ENCODE results near the gene CA6. TPM values are rescaled to one million over a fixed set of nuclear protein-coding genes. Genes with fewer than 3 reads are reported as not detected.
A peak's percentile ranks its signal among the peaks of the same experiment; 100 is the strongest.

CA6 gene
- total RNA-seq, 2 donors from 2014 or later, result not detected

GRCh38 chr1:8939000-8939265, 6.7 kb upstream of the CA6 start:
- DNase-seq (no peak), ATAC-seq (no peak)
- Histone ChIP-seq H3K27ac (no peak overlapping the region), H3K9me3 (no peaks in the 10 kb centered on the region), H3K4me1 (no peaks in the 10 kb centered on the region), H3K36me3 (replicated peaks in 1 of 2; ENCODE audit: insufficient read depth in 1 of 2, low read depth in 2 of 2) (no peaks in the 10 kb centered on the region), H3K4me3 (no peak overlapping the region), H3K27me3 (no peaks in the 10 kb centered on the region)
- WGBS, 2 donors, result 60 to 78% methylated on average over 2 of the region's 2 CpGs
- TF ChIP-seq POLR2A (IDR thresholded peaks at IDR 0.05), result no peak
- TF ChIP-seq, protein P1, sequence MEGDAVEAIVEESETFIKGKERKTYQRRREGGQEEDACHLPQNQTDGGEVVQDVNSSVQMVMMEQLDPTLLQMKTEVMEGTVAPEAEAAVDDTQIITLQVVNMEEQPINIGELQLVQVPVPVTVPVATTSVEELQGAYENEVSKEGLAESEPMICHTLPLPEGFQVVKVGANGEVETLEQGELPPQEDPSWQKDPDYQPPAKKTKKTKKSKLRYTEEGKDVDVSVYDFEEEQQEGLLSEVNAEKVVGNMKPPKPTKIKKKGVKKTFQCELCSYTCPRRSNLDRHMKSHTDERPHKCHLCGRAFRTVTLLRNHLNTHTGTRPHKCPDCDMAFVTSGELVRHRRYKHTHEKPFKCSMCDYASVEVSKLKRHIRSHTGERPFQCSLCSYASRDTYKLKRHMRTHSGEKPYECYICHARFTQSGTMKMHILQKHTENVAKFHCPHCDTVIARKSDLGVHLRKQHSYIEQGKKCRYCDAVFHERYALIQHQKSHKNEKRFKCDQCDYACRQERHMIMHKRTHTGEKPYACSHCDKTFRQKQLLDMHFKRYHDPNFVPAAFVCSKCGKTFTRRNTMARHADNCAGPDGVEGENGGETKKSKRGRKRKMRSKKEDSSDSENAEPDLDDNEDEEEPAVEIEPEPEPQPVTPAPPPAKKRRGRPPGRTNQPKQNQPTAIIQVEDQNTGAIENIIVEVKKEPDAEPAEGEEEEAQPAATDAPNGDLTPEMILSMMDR (IDR thresholded peaks at IDR 0.05), result no peak
- intact Hi-C loops (cut with DNase I), result no loop called here

DNA sequence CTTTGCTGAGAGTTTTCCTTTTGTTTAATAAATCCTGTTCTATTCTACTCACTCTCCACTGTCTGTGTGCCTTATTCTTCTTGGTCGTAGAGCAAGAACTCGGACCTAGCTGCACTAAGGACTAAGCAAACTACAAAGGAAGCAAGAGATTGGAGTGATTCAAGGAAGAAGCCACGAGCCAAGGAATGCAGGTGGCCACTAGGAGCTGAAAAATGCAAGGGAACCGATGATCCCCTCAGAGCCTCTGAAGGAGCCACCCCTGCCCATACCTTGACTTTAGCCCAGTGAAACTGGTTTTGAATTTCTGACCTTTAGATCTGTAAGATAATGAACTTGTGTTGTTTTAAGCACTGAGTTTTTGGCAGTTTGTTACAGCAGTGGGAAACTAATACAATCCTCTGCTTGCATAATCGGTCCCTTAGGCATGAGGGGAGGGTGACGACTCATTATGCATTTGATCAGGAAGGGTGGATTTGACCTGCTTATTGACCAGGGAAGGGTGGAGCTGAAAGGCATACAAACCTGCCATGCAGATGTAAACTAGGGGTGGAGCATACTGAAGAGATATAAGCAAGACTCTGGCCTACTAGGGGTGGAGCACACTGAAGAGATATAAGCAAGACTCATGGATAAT, 6.2 kb upstream of the CA6 start:
- no peaks in the 10 kb centered on the region for H3K27me3 ChIP-seq
- no peaks in the 10 kb centered on the region for H3K9me3 ChIP-seq
- no peak for DNase-seq
- H3K4me1 ChIP-seq, result no peaks in the 10 kb centered on the region
- 68 to 80% methylated on average over 6 of the region's 6 CpGs for WGBS, 2 donors
- no peaks in the 10 kb centered on the region for H3K36me3 ChIP-seq (replicated peaks in 1 of 2; ENCODE audit: insufficient read depth in 1 of 2, low read depth in 2 of 2)
- TF ChIP-seq POLR2A (IDR thresholded peaks at IDR 0.05), result no peak
- TF ChIP-seq, protein P1 (IDR thresholded peaks at IDR 0.05), result no peak
- H3K4me3 ChIP-seq, result no peak overlapping the region
- H3K27ac ChIP-seq, result no peak overlapping the region
- no peak for ATAC-seq
- intact Hi-C loops (cut with DNase I), result no loop called here

DNA sequence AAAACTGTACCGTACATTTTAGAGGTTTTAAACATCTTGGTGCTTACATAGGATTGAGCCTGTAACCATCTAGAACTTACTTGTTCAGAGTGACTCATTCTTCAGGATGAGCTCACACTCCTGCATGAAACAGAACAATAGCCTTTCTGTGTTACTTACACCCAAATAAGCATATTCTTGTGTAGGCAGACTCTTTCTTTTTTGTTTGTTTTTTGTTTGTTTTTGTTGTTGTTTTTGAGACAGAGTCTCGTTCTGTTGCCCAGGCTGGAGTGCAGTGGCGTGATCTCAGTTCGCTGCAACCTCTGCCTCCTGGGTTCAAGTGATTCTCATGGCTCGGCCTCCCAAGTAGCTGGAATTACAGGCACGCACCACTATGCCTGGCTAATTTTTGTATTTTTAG, 3.8 kb upstream of the CA6 start:
- Histone ChIP-seq H3K4me3 (no peak overlapping the region), H3K4me1 (no peaks in the 10 kb centered on the region), H3K27me3 (no peaks in the 10 kb centered on the region), H3K9me3 (no peaks in the 10 kb centered on the region), H3K27ac (peak overlapping the region in 2 of 4 donors; percentile 12 to 31), H3K36me3 (replicated peaks in 1 of 2; ENCODE audit: insufficient read depth in 1 of 2, low read depth in 2 of 2) (no peaks in the 10 kb centered on the region)
- intact Hi-C loops (cut with DNase I), result no loop called here
- DNase-seq (no peak), ATAC-seq (peak; percentile 76)
- no peak for TF ChIP-seq POLR2A (IDR thresholded peaks at IDR 0.05)
- TF ChIP-seq, protein P1 (IDR thresholded peaks at IDR 0.05), result no peak
- WGBS, 2 donors, result 74 to 79% methylated on average over 6 of the region's 6 CpGs

DNA sequence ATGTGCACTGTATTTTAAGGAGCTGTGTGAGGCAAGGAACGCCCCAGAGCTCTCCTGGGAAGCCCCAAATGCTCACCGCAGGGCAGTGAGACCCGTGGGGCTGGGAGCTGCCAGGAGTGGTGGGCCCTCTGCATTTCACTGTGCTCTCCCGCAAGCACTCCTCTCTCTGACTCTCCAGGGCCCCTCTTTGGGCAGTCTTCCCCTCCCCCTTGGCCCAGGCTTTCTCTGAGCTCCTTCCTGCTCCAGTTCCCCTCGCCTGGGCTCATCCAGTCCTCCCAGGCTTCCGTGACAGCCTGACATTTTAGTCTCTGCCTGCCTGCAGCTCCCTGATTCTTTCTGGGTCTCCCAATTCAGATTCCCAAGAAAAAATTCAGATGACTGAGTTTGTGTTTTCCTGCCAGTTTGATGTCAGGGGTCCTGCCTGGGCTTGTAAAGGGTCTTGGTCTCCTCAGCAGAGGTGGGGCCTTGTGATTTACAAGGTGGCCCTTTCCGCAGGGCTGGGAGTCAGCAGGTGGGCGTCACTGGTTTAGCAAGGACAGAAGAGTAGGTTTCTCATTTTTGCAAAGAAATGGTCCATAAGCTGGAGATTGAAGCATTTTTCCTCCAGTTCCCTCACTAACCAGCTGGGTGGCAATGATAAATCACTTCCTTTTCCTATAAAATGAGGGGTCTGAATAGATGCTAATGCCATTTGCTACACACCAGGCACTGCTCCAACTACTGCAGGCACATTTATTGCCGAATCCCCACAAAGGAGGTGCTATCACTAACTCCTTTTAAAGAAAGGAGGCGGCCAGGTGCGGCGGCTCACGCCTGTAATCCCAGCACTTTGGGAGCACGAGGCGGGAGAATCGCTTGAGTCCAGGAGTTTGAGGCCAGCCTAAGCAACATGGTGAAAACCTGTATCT, 1.9 kb upstream of the CA6 start:
- WGBS, 2 donors, result 73 to 82% methylated on average over 12 to 16 of the region's 16 CpGs
- H3K9me3 ChIP-seq, result no peaks in the 10 kb centered on the region
- intact Hi-C loops (cut with DNase I), result no loop called here
- H3K4me1 ChIP-seq, result no peaks in the 10 kb centered on the region
- no peaks in the 10 kb centered on the region for H3K36me3 ChIP-seq (replicated peaks in 1 of 2; ENCODE audit: insufficient read depth in 1 of 2, low read depth in 2 of 2)
- no peaks in the 10 kb centered on the region for H3K27me3 ChIP-seq
- no peak overlapping the region for H3K4me3 ChIP-seq
- ATAC-seq, result no peak
- no peak for TF ChIP-seq POLR2A (IDR thresholded peaks at IDR 0.05)
- TF ChIP-seq, protein P1 (IDR thresholded peaks at IDR 0.05), result no peak
- no peak overlapping the region for H3K27ac ChIP-seq
- DNase-seq, result no peak
